Measurements from ENCODE around the gene GABBR2.

Gene GABBR2

DNA sequence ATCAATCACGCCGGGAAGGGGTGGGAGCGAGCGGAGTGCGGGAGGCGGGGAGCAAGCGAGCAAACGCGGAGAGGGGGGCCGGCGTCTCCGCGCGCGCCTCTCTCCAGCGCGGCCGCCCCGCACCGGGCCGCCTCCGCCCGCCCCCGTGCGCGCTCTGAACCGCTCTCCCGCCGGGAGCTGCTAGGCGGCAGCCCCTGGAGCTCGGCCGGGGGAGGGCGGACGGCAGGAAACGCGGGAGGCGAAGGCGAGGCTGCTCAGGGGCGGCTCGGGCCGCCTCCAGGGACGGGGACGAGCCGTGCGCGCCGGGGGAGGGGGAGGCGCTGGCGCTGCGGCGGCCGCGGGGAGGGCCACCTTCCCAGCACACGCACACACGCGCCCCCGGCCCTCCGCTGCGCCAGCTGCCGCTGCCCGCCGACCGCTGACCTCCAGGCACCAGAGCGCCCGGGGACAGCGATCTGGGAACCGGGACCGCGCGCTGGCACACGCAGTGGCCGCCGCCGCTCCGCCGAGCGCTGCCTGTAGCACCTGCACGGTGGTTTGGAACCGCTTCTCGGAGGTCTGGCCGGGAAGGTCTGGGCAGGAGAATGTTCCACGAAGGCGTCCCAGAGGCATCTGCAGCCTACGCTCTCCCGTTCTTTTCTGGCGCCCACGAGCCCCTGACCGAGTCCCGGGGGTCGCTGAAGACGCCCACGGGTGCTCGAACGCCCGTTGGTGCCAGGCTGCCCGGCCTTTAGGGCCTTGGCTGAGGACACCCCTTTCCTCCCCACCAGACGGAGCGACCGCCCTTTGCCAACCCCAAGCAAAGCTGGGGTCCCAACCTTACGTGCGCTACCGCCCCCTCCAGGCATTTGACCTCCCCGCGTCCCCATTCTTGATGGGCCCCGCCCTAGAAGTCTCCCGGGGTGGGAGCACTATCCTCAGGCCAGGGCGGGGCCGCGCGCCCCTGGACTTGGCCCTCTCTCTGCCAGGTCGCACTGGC is at the start of gene GABBR2:
GABBR2 (minus strand) TSS at position 3 of the 979 bp plus-strand sequence. CDS start 198 bp downstream, outside the sequence.
- peak; percentile 67 for DNase-seq

- no peak for DNase-seq
These were observed 46.4 kb upstream of the GABBR2 start for GRCh38 chr9:98755006-98755618.

- DNase-seq = no peak
These were observed 42.5 kb upstream of the GABBR2 start for GRCh38 chr9:98751210-98751609.

DNA sequence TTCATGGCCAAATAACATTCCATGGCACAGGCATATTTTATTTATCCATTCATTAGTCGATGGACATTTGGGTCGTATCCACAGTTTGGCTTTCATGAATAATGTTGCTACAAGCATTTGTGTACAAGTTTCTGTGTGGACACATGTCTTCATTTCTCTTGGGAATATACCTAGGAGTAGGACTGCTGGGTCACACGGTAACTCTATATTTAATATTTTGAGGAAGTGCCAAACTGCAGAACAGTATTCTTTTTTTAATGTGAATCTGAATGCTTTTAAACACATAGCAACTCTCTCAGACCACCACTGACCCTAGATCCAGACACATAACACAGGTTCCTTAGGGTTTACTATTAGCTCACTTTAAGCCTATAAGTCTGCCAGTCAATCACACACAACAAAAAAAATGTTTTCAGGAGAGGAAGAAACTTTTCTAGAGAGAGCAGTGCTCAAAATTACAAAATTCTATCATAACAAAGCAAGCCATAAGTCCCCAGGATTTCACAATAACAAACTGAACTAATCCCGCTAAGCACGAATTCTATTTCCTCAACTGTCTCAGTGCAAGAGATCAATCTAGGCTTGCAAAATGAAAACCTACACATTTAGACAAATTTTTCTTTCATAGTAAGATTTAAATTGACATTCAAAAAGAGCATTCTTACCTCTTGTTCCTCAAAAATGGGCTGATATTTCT is 41.8 kb upstream of the GABBR2 start:
- DNase-seq = no peak

DNA sequence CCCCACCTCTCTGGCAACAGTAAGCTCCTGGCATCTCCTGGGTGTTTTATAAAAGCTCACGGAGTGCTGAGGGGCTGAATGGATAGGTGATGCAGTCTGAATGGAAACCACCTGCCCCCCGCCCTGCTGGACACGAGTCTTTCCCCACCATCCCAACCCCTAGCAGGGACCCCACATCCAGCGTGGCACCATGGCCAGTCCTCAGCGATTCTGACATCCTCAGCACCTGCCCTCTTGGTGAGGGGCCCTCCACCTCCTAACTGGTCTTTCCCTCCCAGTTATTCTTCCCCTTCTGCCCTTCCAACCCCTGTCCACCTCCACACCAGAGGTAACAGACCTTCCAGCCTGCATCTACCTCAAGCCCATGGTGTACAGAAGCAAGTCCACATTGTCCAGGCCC is 38.7 kb upstream of the GABBR2 start:
- DNase-seq = no peak

DNA sequence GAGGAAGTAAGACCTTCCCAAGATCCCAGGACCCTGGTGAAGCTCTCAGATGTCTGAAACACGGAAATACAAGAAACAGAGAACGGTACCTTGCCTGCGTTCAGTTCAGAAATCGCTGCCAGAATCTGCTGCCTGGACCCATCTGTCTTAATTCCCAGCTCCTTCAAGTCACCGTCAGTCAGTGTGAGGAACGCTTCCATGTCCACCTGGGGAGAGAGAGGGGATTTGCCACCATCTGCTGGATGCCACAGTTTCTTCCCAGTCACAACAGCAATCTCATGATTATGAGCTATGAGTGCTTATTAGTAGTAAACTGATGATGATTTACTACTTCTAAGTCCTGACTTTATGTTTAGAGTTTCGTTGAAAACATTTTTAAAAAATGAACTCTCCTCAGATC is 36.7 kb upstream of the GABBR2 start:
- no peak for DNase-seq

DNA sequence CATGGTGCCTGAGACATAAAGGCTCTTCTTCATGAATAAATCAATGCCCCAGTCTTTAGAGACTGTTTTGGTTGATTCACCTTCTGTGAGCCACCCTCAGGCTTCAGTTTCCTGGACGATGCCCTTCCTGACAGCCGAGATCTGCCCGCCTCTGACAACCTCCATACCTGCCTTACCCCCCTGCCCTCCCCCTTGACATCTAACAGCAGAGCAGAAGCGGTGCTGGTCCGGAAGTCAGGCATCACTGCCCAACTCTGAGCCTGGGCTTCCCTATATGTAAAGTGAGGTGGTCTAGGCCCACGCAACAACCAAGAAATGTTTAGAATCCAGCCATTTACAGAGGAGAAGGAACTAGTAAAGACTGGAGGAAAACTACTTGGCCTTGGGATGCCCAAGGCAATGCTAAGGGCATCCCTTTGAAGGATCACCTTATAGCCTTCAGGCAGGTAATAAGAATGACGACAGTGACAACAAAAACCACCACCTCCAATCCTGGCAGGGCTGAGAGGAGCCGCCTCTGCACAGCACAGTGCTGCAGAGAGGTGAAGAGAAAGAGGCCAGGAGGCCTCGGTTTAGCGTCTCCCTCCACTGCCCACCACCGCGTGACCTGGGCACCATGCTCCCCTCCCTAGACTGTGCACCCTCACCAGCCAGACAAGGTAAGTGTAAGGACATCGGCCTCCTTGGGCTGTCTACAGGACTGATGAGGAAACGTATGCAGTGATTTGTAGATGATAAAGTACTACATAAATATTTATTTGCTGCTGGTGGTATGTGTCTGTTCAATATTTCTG is 35.3 kb upstream of the GABBR2 start:
- no peak for DNase-seq

GRCh38 chr9:98743329-98743728 is 34.6 kb upstream of the GABBR2 start:
- DNase-seq = no peak

- no peak for DNase-seq
These were observed 33.9 kb upstream of the GABBR2 start for GRCh38 chr9:98742325-98743280.

GRCh38 chr9:98740226-98740881 is 31.6 kb upstream of the GABBR2 start:
- no peak for DNase-seq

DNA sequence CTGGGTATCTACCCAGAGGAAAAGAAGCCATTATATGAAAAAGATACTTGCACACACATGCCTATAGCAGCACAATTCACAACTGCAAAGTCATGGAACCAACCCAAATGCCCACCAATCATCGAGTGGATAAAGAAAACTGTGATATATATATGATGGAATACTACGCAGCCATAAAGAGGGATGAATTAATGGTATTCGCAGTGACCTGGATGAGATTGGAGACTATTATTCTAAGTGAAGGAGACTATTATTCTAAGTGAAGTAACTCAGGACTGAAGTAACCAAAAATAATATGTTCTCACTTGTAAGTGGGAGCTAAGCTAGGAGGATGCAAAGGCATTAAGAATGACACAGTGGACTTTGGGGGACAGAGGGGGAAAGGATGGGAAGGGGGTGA is 30.0 kb upstream of the GABBR2 start:
- no peak for DNase-seq

- DNase-seq = no peak
These were observed 27.5 kb upstream of the GABBR2 start for GRCh38 chr9:98736226-98736625.

DNA sequence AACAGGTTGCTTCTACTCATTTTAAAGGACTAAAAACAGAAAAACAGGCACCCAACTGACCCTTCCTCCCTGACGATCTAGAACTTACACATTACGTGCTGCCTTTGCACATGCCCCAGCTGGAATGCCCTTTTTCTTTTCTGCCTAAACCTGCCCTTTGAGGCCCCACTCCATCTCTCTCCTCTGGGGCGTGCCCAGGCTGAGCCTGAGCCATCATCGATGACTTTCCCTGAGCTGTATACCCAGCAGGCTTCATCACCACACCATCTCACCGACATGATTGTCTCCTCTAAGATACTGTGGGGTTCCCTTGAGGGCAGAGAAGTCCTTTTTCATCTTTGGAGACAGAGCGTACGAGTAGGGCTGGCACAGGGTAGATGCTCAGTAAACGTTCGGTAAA is 24.1 kb upstream of the GABBR2 start:
- DNase-seq = no peak

DNA sequence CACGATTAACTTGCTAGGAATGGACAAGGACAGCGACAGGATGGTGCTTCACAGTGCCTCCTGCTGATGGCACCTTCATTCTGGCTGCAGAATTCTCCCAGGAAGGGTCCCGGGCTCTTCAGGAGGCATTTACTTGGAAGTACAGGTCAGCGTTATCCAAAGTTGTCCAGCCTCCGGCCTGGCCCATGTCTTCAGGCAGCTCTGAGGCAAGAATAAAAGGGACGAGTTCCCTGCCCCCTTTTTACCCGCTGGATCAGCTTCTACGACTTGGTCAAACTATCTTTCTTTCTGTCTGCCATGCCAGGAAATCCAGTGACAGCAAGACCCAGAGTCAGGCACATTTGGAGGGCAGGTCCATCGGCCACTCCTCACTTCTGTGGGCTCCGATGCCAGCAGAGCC is 23.4 kb upstream of the GABBR2 start:
- no peak for DNase-seq

DNA sequence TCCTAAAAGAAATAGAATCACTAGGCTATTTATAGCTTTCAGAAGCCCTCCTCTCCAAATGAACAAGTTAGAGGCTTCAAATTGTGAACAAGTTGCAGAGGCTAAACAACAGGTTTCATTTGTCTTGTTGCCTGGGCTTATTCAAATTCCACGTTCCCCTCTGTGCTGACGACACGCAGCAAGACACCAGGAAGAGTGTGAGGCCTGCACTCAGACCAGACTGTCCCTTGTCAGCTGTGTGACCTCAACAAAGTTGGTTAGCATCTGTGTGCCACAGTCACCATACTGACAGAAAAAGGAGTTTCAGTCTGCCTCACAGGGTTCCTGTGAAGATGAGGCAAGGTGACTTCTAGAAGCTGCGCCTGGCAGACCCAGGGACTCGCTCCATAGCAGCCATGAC is 22.1 kb upstream of the GABBR2 start:
- no peak for DNase-seq

- no peak for DNase-seq
These were observed 19.8 kb upstream of the GABBR2 start for GRCh38 chr9:98728500-98728899.

DNA sequence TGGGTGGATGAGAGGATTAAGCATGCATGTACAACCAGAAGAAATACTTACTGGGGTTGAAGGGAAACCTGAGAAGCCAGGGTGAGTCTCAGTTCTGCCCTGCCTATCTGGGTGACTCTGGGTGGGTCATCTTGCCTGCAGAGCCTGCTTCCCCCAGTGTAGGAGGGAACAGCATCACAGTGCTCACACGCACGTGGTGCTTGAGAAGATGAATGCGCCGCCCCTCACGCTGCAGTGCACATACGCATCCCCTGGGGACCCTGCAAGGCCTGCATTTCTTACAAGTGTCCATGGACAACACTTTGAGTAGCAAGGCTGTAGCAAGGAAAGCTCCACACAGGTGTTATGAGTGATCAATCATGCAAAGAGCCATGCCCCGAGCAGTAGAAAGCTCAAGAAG is 18.7 kb upstream of the GABBR2 start:
- DNase-seq = no peak

- DNase-seq = no peak
These were observed 18.0 kb upstream of the GABBR2 start for GRCh38 chr9:98726735-98727134.

- DNase-seq = no peak
These were observed 16.2 kb upstream of the GABBR2 start for GRCh38 chr9:98724810-98725530.

DNA sequence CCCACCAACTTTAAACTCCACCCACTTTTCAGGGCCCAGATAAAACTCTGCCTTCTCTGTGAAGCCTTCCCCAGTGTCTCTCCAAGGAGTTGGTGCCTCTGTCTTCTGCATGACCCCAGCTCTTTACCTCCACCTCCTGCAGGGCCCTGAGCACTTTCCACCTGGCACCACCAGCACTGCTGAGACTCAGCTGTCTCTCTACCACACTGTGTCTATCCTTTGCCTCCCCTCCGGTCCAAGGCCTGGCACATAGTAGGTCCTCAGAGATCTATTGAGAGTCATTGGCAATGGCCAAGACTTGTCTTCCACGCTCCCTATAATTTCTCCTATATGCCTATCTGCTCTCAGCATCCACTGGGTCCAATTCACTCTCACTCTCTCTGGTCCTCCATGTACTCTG is 12.9 kb upstream of the GABBR2 start:
- no peak for DNase-seq
